CMK (cell line): ENCODE measurements around the gene DPP8.

Source experiments
- DNase-seq: peaks from one replicate; pipeline ENCODE4 v3.0.0-alpha.2; 2010; ENCODE audit warnings: low read depth

DPP8 gene

GRCh38 chr15:65423976-65424679 lies 93.4 kb downstream of the DPP8 start:
- no peak for DNase-seq

- DNase-seq = no peak
Observed at GRCh38 chr15:65423150-65423975, 94.1 kb downstream of the DPP8 start.

GRCh38 chr15:65421360-65422215 lies 95.9 kb downstream of the DPP8 start:
- DNase-seq = peak; percentile 42

GRCh38 chr15:65420975-65421359 lies 96.5 kb downstream of the DPP8 start:
- DNase-seq = no peak

DNA sequence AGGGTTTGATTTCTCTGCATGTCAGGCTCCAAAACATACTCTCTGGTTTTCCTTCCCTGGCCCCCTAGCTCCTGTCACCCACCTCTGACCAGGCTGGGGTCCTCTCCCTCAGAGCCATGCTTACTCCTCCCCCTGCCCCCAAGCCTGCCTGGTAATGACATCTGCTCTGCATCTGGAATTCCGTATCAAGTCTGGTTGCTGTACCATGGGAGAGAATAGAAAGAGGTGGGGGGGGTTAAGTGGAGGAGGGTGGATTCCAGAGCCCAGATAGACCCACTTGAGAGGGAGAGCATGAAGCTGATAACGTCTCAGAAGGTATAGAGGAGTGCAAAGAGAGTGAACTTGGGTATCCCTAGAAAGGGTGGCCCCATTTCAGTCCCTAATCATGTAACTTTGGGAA lies 98.9 kb downstream of the DPP8 start:
- no peak for DNase-seq

GRCh38 chr15:65416845-65417416 lies 100.6 kb downstream of the DPP8 start:
- DNase-seq = no peak

DNA sequence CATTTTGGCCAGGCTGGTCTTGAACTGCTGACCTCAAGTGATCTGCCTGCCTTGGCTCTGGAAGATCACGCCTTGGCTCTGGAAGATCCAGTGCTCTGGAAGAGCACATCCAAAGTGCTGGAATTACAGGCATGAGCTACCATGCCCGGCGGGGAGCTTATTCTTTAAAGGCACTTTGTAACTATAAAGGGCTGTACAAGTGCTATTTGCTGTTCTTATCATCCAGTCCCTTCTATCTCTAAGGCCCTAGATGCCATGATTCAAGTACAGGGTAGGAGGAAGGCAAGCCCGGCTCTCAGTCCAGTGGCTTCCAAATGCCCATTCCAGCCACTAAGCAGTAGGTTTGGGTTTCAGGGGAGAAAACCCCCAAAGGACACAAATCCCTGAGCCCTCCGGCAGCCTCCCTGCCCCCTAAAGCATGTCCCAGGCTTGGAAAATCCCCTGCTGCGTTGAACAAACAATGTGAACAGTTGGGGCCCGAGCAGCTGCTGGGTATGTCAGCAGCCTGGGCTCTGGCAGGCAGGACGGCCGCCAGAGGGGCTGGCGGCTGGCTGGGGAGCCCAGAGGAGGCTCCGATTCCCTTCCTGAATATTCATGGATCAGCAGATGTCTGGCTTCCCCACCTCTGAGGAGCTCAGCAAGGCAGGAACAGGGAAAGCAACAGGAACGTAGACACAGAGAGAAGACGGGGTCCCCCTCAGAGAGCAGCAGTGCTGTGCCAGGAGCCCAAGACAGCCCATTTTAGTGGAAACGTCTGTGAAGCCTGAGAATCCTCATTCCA lies 102.5 kb downstream of the DPP8 start:
- DNase-seq = no peak

GRCh38 chr15:65413760-65414144 lies 103.7 kb downstream of the DPP8 start:
- DNase-seq = no peak

DNA sequence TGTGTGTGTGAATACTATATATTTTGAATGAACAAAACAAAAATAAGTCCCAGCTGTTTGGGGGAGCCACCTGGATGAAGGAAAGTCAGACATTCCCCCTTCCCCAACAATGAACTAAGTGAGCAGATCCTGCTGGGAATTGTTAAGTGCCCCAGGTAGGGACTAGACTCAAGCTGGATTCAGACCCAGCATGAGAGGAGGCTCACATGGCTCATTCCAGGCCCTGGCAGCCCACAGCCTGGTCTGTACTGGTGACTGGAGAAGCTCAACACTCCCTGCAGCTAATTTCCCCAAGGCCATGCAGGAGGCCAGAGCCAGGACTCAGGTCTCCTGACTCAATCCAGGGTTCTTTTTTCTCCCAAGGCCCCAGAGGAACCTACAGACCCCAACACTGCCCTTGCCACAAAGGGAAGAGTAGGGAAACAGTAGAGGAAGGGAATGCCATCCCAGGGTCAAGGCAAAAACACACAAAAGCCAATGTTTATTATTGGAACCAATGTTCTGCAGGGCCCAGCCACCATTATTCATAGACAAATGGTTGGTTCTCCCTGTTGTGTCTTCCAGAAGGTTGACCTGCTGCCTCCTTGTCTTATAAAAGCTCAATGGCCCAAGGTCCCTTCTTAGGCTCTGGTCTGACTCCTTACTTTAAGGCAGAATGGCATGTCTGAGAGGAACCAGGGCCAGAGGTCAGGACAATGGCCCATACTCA lies 104.3 kb downstream of the DPP8 start:
- DNase-seq = no peak

DNA sequence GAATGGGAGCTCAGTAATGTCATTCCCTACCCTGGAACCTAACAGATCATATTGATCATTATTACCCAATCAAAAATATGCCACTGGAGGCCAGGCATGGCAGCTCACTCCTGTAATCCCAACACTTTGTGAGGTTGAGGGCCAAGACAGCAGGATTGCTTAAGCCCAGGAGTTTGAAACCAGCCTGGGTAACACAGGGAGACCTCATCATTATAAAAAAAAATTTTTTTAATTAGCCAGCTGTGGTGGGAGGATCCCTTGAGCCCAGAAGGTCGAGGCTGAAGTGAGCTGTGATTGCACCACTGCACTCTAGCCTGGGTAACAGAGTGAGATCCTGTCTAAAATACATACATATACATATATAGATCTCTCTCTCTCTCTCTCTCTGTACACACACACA lies 104.9 kb downstream of the DPP8 start:
- DNase-seq = no peak

DNA sequence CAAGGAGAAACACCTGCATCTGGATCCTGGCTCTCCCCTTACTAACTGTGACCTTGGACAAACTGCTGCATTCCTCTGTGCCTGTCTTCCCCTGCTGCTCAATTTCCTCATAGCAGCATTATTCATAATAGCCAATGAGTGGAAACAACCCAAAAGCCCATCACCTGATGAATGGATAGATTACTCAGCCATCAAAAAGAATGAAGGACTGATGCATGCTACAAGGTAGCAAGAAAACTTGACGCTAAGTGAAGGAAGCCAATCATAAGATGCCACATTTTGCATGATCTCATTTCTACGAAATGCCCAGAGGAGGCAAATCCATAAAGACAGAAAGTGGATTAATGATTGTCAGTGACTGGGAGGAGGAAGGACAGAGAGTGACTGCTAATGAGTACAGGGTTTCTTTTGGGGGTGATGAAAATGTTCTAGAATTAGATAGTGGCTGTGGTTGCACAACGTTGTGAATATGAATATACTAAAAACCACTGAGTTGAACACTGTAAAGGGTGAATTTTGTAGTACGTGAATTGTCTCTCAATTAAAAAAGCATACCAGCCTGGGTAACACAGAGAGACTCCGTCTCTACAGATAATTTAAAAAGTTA lies 105.9 kb downstream of the DPP8 start:
- no peak for DNase-seq

- DNase-seq = no peak
Observed at GRCh38 chr15:65410972-65411371, 106.5 kb downstream of the DPP8 start.

DNA sequence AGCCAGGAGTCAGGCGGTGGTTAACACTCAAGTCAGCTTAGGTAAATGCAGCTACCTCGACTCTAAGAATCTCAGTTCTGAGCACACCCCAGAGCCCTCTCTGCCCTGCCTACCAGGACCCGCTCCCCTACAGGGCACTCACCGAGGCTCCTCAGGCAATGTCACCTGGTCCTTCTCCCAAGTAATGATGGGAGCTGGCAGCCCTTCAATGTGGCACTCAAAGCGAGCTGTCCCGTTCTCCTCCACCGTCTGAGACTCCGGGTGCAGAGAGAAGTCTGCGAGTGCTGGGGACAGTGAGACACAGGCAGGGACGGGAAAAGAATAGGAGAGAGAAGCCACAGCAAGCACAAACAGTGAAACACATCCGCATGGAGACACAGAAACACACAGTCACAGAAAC lies 107.5 kb downstream of the DPP8 start:
- no peak for DNase-seq

DNA sequence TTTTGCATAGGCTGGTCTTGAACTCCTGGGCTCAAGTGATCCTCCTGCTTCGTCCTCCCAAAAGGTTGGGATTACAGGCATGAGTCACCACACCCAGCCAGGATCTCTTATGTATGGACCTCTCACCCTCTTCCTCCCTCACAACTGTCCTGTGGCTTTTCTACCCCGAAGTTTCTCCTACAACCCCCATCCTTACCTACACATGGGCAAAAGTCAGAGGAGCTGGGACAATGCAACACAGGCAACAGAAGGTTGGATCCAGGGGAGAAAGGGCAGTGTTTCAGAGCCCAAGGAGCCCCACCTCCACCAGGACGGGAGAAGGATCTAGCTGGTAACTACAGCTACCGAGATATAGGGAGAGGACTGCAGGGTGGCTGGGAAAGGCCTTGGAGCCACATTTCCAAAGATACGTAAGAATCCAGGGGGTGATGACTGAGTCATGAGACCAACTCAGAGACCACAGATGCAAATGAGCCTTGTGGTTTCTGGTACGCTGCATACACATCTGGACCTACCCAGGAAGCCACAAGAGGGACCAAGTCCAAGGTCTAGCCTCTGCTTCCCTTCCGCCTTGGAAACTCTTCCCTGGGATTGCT lies 108.4 kb downstream of the DPP8 start:
- DNase-seq = no peak

GRCh38 chr15:65408324-65409035 lies 109.0 kb downstream of the DPP8 start:
- DNase-seq = no peak

GRCh38 chr15:65406424-65407000 lies 111.0 kb downstream of the DPP8 start:
- DNase-seq = no peak

DNA sequence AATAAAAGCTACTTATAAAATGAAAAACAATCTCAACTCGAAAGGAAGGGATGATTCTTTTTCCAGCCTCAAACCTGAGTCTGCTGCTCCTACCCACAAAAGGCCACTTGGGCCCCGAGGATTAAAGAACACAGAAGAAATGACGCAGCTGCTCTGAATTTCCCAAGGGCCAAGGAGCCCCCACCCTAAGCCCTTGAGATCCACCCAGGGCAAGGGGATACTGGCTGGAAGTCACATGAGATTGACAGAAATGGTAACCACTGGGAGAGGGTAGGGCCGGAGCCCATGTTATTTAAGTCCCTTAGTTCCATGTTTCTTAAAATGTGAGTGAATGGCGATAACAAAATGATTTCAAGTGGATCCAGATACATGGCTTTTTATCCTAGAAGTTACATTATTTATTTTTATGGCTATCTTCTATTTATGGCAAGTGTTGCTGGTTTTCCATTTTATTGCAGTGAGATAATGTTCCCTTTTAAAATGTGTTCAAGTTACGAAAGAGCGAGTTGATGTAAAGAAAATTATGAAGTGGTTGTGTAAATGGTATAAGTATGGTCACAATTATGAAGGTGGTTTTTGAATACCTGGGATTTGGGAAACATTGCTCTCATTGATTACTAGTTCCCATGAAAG lies 111.6 kb downstream of the DPP8 start:
- no peak for DNase-seq

DNA sequence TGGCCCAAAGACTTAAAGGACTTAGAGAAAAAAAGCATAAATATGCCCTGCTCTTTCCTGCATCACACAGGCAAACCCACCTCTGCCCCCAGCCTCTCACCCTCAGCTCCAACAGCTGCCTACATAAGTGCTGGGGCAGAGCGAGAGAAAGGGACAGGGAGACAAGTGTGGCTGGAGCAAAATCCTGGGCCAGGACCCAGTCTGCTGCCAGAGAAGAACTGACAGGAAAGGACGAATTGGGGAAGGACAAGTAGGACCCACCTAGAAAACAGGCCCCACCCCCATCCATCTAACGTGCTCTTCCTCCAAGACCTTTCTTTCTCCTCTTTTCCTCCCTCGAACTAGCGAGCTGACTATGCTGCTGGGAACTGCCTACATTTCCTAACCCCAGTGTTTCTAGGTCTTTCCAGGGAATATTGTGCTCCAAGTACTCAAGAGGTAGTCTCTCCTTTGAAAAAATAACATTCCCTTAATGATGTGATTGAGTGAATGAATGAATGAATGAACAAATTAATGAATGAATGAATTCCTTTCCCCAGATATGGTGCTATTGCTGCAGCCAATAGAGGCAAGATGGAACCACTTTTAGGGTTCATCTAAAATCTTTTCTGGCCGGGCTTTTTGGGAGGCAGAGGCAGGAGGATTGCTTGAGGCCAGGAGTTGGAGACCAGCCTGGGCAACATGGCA lies 113.2 kb downstream of the DPP8 start:
- no peak for DNase-seq
